Spleen (tissue), 7 donors: ENCODE measurements around the gene C1orf159.

Experiments used
- CTCF ChIP-seq, 11 experiments: fragments of 200-600 bp in 7 of 11; fragments of 450-650 bp in 4 of 11; sonication (generic) in 4 of 11; IDR thresholded peaks in 8 of 11; conservative IDR thresholded peaks in 3 of 11; 1 replicate in 7 of 11; 2 replicates in 4 of 11; pipeline versions ENCODE4 v1.4.0 to v1.8.0; 2016 to 2021; ENCODE audit warnings: antibody characterized with exemption in 11 of 11, inconsistent platforms in 4 of 11, mild to moderate bottlenecking in 1 of 11
- POLR2A ChIP-seq, 3 donors: fragments of 450-650 bp; IDR thresholded peaks; one replicate each; pipeline ENCODE4 v1.5.1; 2017; ENCODE audit warnings: antibody characterized with exemption in 3 of 3, mild to moderate bottlenecking in 1 of 3
- POLR2AphosphoS5 ChIP-seq, 3 donors: sonication (generic); formaldehyde crosslinking; IDR thresholded peaks; one replicate each; pipeline ENCODE4 v1.5.1; 2017; ENCODE audit warnings: antibody characterized with exemption in 3 of 3
- donor health status: DM: no; HTN: no; CAD: no; lungs with moderate emphysema.
- donor health status: DM: no; HTN: no; CAD: no.
- donor health status: DM: no; HTN: no; CAD: no.

- TF ChIP-seq POLR2AphosphoS5 (IDR thresholded peaks at IDR 0.05) (no peak), CTCF (IDR thresholded peaks at IDR 0.05 in 8 of 11, conservative IDR thresholded peaks at IDR 0.05 in 3 of 11) (no peak), POLR2A (IDR thresholded peaks at IDR 0.05) (no peak)
Measured at GRCh38 chr1:1165485-1165884, 49.6 kb upstream of the C1orf159 start.
